HCT116 (cell line): ENCODE data around the gene ARID1A. TPM values are rescaled to one million over a fixed set of nuclear protein-coding genes. Genes with fewer than 3 reads are reported as not detected.
A peak's percentile ranks its signal among the peaks of the same experiment; 100 is the strongest.

Source experiments
- ATAC-seq: fragments of 200-7000 bp; cut with Tn5 transposase; 2 replicates; pipeline ENCODE4 v1.9.1; 2020; ENCODE audit warnings: mild to moderate bottlenecking, moderate library complexity
- BruUV-seq: library from RNA; stranded (reverse); fragments of 400-500 nt; replicated peaks from 2 replicates; lab custom pipeline; 2021; lab: Mats Ljungman, UMichigan
- CTCF ChIA-PET: fragments of 300-600 bp; sonication (Branson Sonifier 250); formaldehyde crosslinking; loops from one replicate; lab custom pipeline; 2021; ENCODE audit warnings: antibody characterized with exemption; lab: Charles Lee
- POLR2A ChIA-PET: fragments of 300-600, 350-600 bp; sonication (Branson Sonifier 250); formaldehyde crosslinking; loops from one replicate; lab custom pipeline; 2021; ENCODE audit warnings: antibody characterized with exemption; lab: Charles Lee
- RAD21 ChIA-PET, 2 experiments: fragments of 300-600 bp; sonication (Branson Sonifier 250); formaldehyde crosslinking; loops; one replicate each; lab custom pipeline; 2023; ENCODE audit warnings: low total read pairs in 2 of 2; ENCODE audit not compliant: uncharacterized antibody in 2 of 2, unreplicated experiment in 2 of 2, low non-redundant PET in 1 of 2; lab: Charles Lee
- DNase-seq: peaks from one replicate; pipeline ENCODE4 v3.0.0-alpha.2; 2010; ENCODE audit warnings: low read depth, low spot score
- H2AFZ ChIP-seq: fragments of 200-600 bp; shearing (Covaris generic), sonication (generic); 2 replicates; pipeline ENCODE4 v1.6.1; 2017; ENCODE audit warnings: low read depth, mixed run types, mixed read lengths, antibody characterized with exemption, low read length; ENCODE audit not compliant: poor library complexity, severe bottlenecking
- H3K27ac ChIP-seq: 2 replicates; pipeline ENCODE4 v1.5.1; 2012; ENCODE audit warnings: low read depth, low read length
- H3K27me3 ChIP-seq: fragments of 200-600 bp; sonication (generic); 2 replicates; pipeline ENCODE4 v1.6.1; 2016; ENCODE audit warnings: mixed run types, low read length, mixed read lengths; ENCODE audit not compliant: insufficient read depth
- H3K36me3 ChIP-seq, 2 experiments: fragments of 200-500 bp in 1 of 2; fragments of 200-600 bp in 1 of 2; sonication (Bioruptor generic) in 1 of 2; sonication (generic) in 1 of 2; 2 replicates each; pipeline versions ENCODE4 v1.5.1 to v1.6.1; 2014 to 2016; ENCODE audit warnings: low read length in 2 of 2, inconsistent platforms in 1 of 2, mixed read lengths in 1 of 2, mixed run types in 1 of 2; ENCODE audit not compliant: insufficient read depth in 2 of 2, control insufficient read depth in 1 of 2
- H3K4me1 ChIP-seq, 2 experiments: fragments of 200-600 bp in 1 of 2; sonication (generic) in 1 of 2; 2 replicates each; pipeline versions ENCODE4 v1.5.1 to v1.6.1; 2012 to 2017; ENCODE audit warnings: low read length in 2 of 2, inconsistent platforms in 1 of 2, mild to moderate bottlenecking in 1 of 2, mixed read lengths in 1 of 2, mixed run types in 1 of 2, moderate library complexity in 1 of 2; ENCODE audit not compliant: insufficient read depth in 2 of 2, control insufficient read depth in 1 of 2
- H3K4me2 ChIP-seq: fragments of 200-600 bp; sonication (generic); 2 replicates; pipeline ENCODE4 v1.6.1; 2017; ENCODE audit warnings: mixed run types, low read length, mixed read lengths
- H3K4me3 ChIP-seq, 2 experiments: fragments of 200-600 bp in 1 of 2; sonication (generic) in 1 of 2; replicated peaks in 1 of 2; 2 replicates each; pipeline ENCODE4 v1.5.1; 2011 to 2016; ENCODE audit warnings: low read length in 2 of 2, control low read depth in 1 of 2, low read depth in 1 of 2, mild to moderate bottlenecking in 1 of 2, mixed read lengths in 1 of 2, mixed run types in 1 of 2
- H3K79me2 ChIP-seq: fragments of 200-600 bp; sonication (generic); 2 replicates; pipeline ENCODE4 v1.6.1; 2017; ENCODE audit warnings: mild to moderate bottlenecking, mixed run types, low read length, moderate library complexity, mixed read lengths; ENCODE audit not compliant: insufficient read depth
- H3K9ac ChIP-seq: fragments of 200-600 bp; sonication (generic); 2 replicates; pipeline ENCODE4 v1.6.1; 2016; ENCODE audit warnings: low read length, mixed read lengths
- H3K9me2 ChIP-seq: fragments of 200-600 bp; sonication (generic), shearing (Covaris generic); 2 replicates; pipeline ENCODE4 v1.6.1; 2017; ENCODE audit warnings: mixed run types, mild to moderate bottlenecking, moderate library complexity; ENCODE audit not compliant: insufficient read depth
- H3K9me3 ChIP-seq, 2 experiments: fragments of 200-500 bp in 1 of 2; fragments of 200-600 bp in 1 of 2; sonication (Bioruptor generic) in 1 of 2; sonication (generic) in 1 of 2; 2 replicates each; pipeline ENCODE4 v1.6.1; 2014 to 2017; ENCODE audit warnings: low read length in 2 of 2, mixed read lengths in 2 of 2, inconsistent platforms in 1 of 2, low read depth in 1 of 2, mild to moderate bottlenecking in 1 of 2, mixed run types in 1 of 2, moderate library complexity in 1 of 2; ENCODE audit not compliant: control insufficient read depth in 1 of 2, insufficient read depth in 1 of 2
- H4K20me1 ChIP-seq: fragments of 200-600 bp; sonication (generic), shearing (Covaris generic); 2 replicates; pipeline ENCODE4 v1.6.1; 2017; ENCODE audit warnings: mixed run types, mild to moderate bottlenecking, moderate library complexity; ENCODE audit not compliant: insufficient read depth
- CBX3 ChIP-seq: IDR thresholded peaks from 2 replicates; pipeline ENCODE4 v1.6.1; 2012; ENCODE audit warnings: low read depth
- CEBPB ChIP-seq: IDR thresholded peaks from 2 replicates; pipeline ENCODE4 v1.6.1; 2012; ENCODE audit warnings: low read depth
- ELF1 ChIP-seq: IDR thresholded peaks from 2 replicates; pipeline ENCODE4 v1.6.1; 2012; ENCODE audit warnings: low read depth, borderline replicate concordance
- FOSL1 ChIP-seq: IDR thresholded peaks from 2 replicates; pipeline ENCODE4 v1.6.1; 2012; ENCODE audit warnings: low read depth
- JUND ChIP-seq: IDR thresholded peaks from 2 replicates; pipeline ENCODE4 v1.6.1; 2012
- POLR2A ChIP-seq: IDR thresholded peaks from 2 replicates; pipeline ENCODE4 v1.7.0; 2011; ENCODE audit warnings: borderline replicate concordance; ENCODE audit not compliant: insufficient read depth, insufficient read length; ENCODE audit errors: extremely low read depth
- POLR2AphosphoS5 ChIP-seq: IDR thresholded peaks from 2 replicates; pipeline ENCODE4 v1.6.1; 2011; ENCODE audit warnings: mild to moderate bottlenecking, low read depth, low read length, moderate library complexity
- SP1 ChIP-seq: IDR thresholded peaks from 2 replicates; pipeline ENCODE4 v1.6.1; 2012; ENCODE audit warnings: low read depth
- SRF ChIP-seq: IDR thresholded peaks from 2 replicates; pipeline ENCODE4 v1.6.1; 2012; ENCODE audit warnings: low read depth
- TCF7L2 ChIP-seq: IDR thresholded peaks from 2 replicates; pipeline ENCODE4 v1.7.0; 2011; ENCODE audit warnings: borderline replicate concordance, inconsistent platforms; ENCODE audit not compliant: insufficient read depth, insufficient read length; ENCODE audit errors: extremely low read depth
- YY1 ChIP-seq: IDR thresholded peaks from 2 replicates; pipeline ENCODE4 v1.6.1; 2011; ENCODE audit warnings: low read length, low read depth, moderate library complexity, mild to moderate bottlenecking; ENCODE audit not compliant: insufficient replicate concordance; ENCODE audit errors: extremely low read depth
- ZNF274 ChIP-seq: fragments of 200-500 bp; sonication (Bioruptor generic); IDR thresholded peaks from 2 replicates; pipeline ENCODE4 v1.6.1; 2014; ENCODE audit warnings: mild to moderate bottlenecking, low read depth, low read length, inconsistent platforms
- intact Hi-C: fragments of 100-400 bp; cut with micrococcal nuclease; formaldehyde crosslinking; loops from 2 replicates; pipeline ENCODE4 v1.10.0; 2022
- total RNA-seq: library from RNA; stranded (reverse); gene quantifications from one replicate; pipeline ENCODE4 v1.2.1, GENCODE V29; 2021; ENCODE audit not compliant: unreplicated experiment
- TF ChIP-seq, protein P1 (sequence below): IDR thresholded peaks from 2 replicates; pipeline ENCODE4 v1.6.1; 2012
- TF ChIP-seq, protein P2 (sequence below): IDR thresholded peaks from 2 replicates; pipeline ENCODE4 v1.6.1; 2011; ENCODE audit warnings: mild to moderate bottlenecking, low read length, moderate library complexity; ENCODE audit not compliant: insufficient replicate concordance; ENCODE audit errors: extremely low read depth
- TF ChIP-seq, protein P3 (sequence below), 3 experiments: fragments of 200-600 bp in 1 of 3; sonication (generic) in 1 of 3; IDR thresholded peaks in 2 of 3; conservative IDR thresholded peaks in 1 of 3; 2 replicates each; pipeline ENCODE4 v1.5.1; 2012 to 2017; ENCODE audit warnings: low read depth in 2 of 3, low read length in 2 of 3, antibody characterized with exemption in 1 of 3, borderline replicate concordance in 1 of 3, control low read depth in 1 of 3, mild to moderate bottlenecking in 1 of 3, mixed read lengths in 1 of 3, mixed run types in 1 of 3, moderate library complexity in 1 of 3; ENCODE audit not compliant: insufficient read depth in 1 of 3
- TF ChIP-seq, protein P4 (sequence below): IDR thresholded peaks from 2 replicates; pipeline ENCODE4 v1.6.1; 2012
- TF ChIP-seq, protein P5 (sequence below): IDR thresholded peaks from 2 replicates; pipeline ENCODE4 v1.6.1; 2012; ENCODE audit warnings: low read depth

The ARID1A gene
- total RNA-seq, 1 experiment from 2014 or later, result 62.8 TPM

DNA sequence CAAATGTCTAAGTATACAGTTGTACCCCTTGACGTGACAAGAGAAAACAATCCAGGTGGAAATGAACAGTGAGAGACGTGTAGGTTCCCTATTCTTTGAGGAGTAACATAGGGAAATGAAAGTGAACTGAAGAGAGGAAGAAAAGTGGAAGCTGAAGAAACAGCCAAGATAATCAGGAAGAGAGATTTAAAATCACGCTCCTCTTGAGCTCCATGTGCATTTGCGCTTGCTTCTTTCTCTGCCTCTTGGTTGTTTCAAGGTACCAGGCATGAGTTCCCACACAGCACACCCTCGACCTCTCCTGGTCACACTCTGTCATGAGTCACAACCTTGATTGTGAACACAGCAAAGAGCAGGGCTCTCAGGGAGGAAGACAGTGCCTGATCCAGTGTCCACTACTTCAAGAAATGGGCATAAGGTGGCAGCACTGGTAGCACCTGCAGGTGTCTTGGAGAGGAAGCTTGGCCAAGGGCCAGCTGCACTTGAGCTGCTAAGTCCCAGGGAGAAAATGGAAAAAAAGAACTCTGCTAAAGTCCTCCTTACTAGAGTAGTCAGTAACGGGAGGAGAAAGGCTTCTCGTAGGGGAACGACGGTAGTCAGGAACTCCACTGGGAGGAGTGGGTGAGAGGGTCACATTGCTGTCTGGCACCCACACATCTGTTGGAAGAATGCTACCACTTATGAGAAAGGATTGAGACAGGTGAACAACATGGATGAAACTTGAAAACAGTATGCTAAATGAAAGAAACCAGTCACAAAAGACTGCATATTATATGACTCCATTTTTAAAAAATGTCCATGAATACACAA, 18.3 kb upstream of the ARID1A start:
- peak overlapping the region; percentile 69 for H3K4me2 ChIP-seq
- ChIA-PET CTCF (interaction anchor here (0.6 to 2.3 kb wide), 18 partner anchors 9 to 183 kb away, joined by 3 to 33 read pairs (median 4); partner anchors contain the start of gene PIGV), RAD21 (interaction anchor here (1.0 to 1.5 kb wide), 6 partner anchors 17 to 111 kb away, joined by 3 to 7 read pairs (median 4); no protein-coding TSS in a partner anchor), POLR2A (interaction anchor here (0.6 to 2.0 kb wide), 7 partner anchors 10 to 111 kb away, joined by 3 to 21 read pairs (median 5); no protein-coding TSS in a partner anchor)
- no TSS peak for BruUV-seq
- ATAC-seq (peak; percentile 100), DNase-seq (peak; percentile 94)
- intact Hi-C loops, result loop anchor here (1.0 kb wide), 1 partner anchor 112 kb away; no protein-coding TSS in a partner anchor
- no peaks in the 10 kb centered on the region for H4K20me1 ChIP-seq
- H3K27ac ChIP-seq, result no peak overlapping the region
- no peaks in the 10 kb centered on the region for H3K9me3 ChIP-seq
- peak overlapping the region; percentile 95 for H2AFZ ChIP-seq
- peaks cover 0 to 13% of the 10 kb centered on the region in 2 experiments; a peak in 2 of 4 replicates for H3K4me1 ChIP-seq
- peak overlapping the region; percentile 34 for H3K9ac ChIP-seq
- no peaks in the 10 kb centered on the region for H3K79me2 ChIP-seq
- H3K27me3 ChIP-seq, result no peaks in the 10 kb centered on the region
- peak overlapping the region in 1 of 2 experiments; percentile 24; a peak in 2 of 4 replicates for H3K4me3 ChIP-seq
- H3K36me3 ChIP-seq, result no peaks in the 10 kb centered on the region
- no peaks in the 10 kb centered on the region for H3K9me2 ChIP-seq
- TF ChIP-seq, protein P1, sequence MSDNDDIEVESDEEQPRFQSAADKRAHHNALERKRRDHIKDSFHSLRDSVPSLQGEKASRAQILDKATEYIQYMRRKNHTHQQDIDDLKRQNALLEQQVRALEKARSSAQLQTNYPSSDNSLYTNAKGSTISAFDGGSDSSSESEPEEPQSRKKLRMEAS, result peak; percentile 85
- no peak for TF ChIP-seq JUND
- peak; percentile 29 for TF ChIP-seq TCF7L2
- TF ChIP-seq POLR2A, result no peak
- TF ChIP-seq, protein P2, sequence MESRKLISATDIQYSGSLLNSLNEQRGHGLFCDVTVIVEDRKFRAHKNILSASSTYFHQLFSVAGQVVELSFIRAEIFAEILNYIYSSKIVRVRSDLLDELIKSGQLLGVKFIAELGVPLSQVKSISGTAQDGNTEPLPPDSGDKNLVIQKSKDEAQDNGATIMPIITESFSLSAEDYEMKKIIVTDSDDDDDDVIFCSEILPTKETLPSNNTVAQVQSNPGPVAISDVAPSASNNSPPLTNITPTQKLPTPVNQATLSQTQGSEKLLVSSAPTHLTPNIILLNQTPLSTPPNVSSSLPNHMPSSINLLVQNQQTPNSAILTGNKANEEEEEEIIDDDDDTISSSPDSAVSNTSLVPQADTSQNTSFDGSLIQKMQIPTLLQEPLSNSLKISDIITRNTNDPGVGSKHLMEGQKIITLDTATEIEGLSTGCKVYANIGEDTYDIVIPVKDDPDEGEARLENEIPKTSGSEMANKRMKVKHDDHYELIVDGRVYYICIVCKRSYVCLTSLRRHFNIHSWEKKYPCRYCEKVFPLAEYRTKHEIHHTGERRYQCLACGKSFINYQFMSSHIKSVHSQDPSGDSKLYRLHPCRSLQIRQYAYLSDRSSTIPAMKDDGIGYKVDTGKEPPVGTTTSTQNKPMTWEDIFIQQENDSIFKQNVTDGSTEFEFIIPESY, result no peak
- peak; percentile 32; the same call in 1 of the 2 replicates for TF ChIP-seq SP1
- TF ChIP-seq CEBPB, result no peak
- no peak for TF ChIP-seq ZNF274
- peak; percentile 91 for TF ChIP-seq CBX3
- TF ChIP-seq, protein P3, sequence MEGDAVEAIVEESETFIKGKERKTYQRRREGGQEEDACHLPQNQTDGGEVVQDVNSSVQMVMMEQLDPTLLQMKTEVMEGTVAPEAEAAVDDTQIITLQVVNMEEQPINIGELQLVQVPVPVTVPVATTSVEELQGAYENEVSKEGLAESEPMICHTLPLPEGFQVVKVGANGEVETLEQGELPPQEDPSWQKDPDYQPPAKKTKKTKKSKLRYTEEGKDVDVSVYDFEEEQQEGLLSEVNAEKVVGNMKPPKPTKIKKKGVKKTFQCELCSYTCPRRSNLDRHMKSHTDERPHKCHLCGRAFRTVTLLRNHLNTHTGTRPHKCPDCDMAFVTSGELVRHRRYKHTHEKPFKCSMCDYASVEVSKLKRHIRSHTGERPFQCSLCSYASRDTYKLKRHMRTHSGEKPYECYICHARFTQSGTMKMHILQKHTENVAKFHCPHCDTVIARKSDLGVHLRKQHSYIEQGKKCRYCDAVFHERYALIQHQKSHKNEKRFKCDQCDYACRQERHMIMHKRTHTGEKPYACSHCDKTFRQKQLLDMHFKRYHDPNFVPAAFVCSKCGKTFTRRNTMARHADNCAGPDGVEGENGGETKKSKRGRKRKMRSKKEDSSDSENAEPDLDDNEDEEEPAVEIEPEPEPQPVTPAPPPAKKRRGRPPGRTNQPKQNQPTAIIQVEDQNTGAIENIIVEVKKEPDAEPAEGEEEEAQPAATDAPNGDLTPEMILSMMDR (IDR thresholded peaks at IDR 0.05 in 2 of 3, conservative IDR thresholded peaks at IDR 0.05 in 1 of 3; ENCODE audit: borderline replicate concordance in 1 of 3, insufficient read depth in 1 of 3, low read depth in 2 of 3, low read length in 2 of 3), result peak; percentile 83 to 97 (median 86)
- no peak for TF ChIP-seq SRF
- TF ChIP-seq FOSL1, result no peak
- TF ChIP-seq, protein P4, sequence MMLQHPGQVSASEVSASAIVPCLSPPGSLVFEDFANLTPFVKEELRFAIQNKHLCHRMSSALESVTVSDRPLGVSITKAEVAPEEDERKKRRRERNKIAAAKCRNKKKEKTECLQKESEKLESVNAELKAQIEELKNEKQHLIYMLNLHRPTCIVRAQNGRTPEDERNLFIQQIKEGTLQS, result no peak
- peak; percentile 59 for TF ChIP-seq YY1
- peak; percentile 69 for TF ChIP-seq POLR2AphosphoS5
- TF ChIP-seq ELF1, result no peak
- TF ChIP-seq, protein P5, sequence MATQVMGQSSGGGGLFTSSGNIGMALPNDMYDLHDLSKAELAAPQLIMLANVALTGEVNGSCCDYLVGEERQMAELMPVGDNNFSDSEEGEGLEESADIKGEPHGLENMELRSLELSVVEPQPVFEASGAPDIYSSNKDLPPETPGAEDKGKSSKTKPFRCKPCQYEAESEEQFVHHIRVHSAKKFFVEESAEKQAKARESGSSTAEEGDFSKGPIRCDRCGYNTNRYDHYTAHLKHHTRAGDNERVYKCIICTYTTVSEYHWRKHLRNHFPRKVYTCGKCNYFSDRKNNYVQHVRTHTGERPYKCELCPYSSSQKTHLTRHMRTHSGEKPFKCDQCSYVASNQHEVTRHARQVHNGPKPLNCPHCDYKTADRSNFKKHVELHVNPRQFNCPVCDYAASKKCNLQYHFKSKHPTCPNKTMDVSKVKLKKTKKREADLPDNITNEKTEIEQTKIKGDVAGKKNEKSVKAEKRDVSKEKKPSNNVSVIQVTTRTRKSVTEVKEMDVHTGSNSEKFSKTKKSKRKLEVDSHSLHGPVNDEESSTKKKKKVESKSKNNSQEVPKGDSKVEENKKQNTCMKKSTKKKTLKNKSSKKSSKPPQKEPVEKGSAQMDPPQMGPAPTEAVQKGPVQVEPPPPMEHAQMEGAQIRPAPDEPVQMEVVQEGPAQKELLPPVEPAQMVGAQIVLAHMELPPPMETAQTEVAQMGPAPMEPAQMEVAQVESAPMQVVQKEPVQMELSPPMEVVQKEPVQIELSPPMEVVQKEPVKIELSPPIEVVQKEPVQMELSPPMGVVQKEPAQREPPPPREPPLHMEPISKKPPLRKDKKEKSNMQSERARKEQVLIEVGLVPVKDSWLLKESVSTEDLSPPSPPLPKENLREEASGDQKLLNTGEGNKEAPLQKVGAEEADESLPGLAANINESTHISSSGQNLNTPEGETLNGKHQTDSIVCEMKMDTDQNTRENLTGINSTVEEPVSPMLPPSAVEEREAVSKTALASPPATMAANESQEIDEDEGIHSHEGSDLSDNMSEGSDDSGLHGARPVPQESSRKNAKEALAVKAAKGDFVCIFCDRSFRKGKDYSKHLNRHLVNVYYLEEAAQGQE, result no peak
